ENCODE data around the gene TAGLN2. TPM values are rescaled to one million over a fixed set of nuclear protein-coding genes. Genes with fewer than 3 reads are reported as not detected.
A peak's percentile ranks its signal among the peaks of the same experiment; 100 is the strongest.

TAGLN2 gene
- total RNA-seq, 1 donor from 2014 or later, result 442 TPM

GRCh38 chr1:159929155-159930051 is 4.1 kb upstream of the TAGLN2 start:
- H3K4me3 Mint-ChIP-seq, result no peak overlapping the region
- H3K36me3 Mint-ChIP-seq (ENCODE audit: low read depth), result no peaks in the 10 kb centered on the region
- no peaks in the 10 kb centered on the region for H3K9me3 Mint-ChIP-seq
- DNase-seq (ENCODE audit: low spot score), result no peak
- H3K27me3 Mint-ChIP-seq (ENCODE audit: insufficient read depth), result no peaks in the 10 kb centered on the region
- H3K27ac Mint-ChIP-seq, result no peak overlapping the region
- intact Hi-C loops (cut with micrococcal nuclease), result loop anchor here (10.0 kb wide), 2 partner anchors 445 to 1115 kb away; partner anchors contain the start of gene USF1
- peaks cover 19% of the 10 kb centered on the region for H3K4me1 Mint-ChIP-seq (ENCODE audit: low read depth)

GRCh38 chr1:159928491-159929050 is 3.3 kb upstream of the TAGLN2 start:
- DNase-seq (ENCODE audit: low spot score), result no peak
- Mint-ChIP-seq H3K4me1 (ENCODE audit: low read depth) (peaks cover 25% of the 10 kb centered on the region), H3K9me3 (no peaks in the 10 kb centered on the region), H3K4me3 (no peak overlapping the region), H3K27me3 (ENCODE audit: insufficient read depth) (peaks cover 1% of the 10 kb centered on the region), H3K36me3 (ENCODE audit: low read depth) (peaks cover 5% of the 10 kb centered on the region), H3K27ac (no peak overlapping the region)
- intact Hi-C loops (cut with micrococcal nuclease), result loop anchor here (10.0 kb wide), 1 partner anchor 1116 kb away; the partner anchor contains the start of gene USF1

DNA sequence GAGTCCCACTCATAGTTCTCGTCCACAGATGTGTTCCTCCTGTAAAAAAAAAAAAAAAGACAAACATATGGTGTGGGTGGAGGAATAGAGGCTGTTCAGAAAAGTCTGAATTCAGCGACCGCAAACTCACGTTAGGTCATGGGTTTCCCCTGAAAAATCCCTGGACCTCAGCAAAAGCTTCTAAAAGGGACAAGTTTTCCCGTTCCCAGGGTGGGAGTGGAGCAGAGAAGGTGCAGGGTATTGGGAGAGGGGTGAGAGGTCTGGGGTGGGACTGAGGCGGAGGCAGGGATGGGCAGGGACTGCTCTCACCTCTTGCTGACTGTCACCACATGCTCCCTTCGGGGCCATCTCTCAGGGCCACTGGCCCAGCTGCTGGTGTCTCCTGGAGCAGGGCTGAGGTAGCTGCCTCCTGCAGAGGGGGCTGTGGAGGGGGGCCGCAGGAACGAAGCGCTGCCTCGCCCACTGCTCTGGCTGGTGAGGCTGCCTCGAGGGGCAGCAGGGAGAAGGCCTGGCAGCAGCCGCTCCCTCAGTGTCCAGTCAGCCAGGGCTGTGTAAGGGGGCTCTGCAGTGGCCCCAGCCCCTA is 2.6 kb upstream of the TAGLN2 start:
- no peak for DNase-seq (ENCODE audit: low spot score)
- Mint-ChIP-seq H3K36me3 (ENCODE audit: low read depth) (peaks cover 8% of the 10 kb centered on the region), H3K27me3 (ENCODE audit: insufficient read depth) (peaks cover 1% of the 10 kb centered on the region), H3K27ac (no peak overlapping the region), H3K4me3 (no peak overlapping the region), H3K4me1 (ENCODE audit: low read depth) (peaks cover 32% of the 10 kb centered on the region), H3K9me3 (no peaks in the 10 kb centered on the region)
- intact Hi-C loops (cut with micrococcal nuclease), result loop anchor here (10.0 kb wide), 1 partner anchor 1117 kb away; the partner anchor contains the start of gene USF1

DNA sequence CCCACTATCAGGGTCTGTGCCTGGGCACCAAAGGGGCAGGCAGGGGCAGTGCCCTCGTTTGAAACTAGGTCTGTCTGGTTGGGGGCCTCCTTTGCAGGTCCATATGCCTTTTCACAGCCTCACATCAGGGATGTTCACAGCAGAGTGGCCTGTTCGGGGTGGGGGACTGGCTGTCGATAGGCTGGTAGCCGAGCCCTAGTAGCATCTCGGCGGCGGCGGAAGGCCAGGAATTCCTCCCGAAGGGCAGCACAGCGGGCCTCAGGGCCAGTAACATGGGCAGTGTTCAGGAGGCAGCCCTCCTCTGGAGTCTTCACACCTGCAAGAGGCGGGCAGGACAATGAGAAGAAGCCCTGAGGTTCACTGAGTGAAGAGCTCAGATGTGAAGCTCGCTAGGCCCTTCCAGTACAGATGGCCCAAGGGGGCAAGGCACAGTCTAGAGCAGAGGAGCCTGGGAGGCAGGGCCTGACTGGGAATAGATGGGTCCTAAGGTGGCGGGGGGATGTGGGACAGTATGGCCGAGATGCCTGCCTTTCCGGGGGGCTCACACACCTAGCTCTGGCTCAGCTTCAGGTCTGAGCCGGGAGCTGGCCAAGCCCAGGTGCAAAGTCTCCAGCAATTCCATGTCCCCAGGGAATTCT is 2.0 kb upstream of the TAGLN2 start:
- no peak for DNase-seq (ENCODE audit: low spot score)
- peaks cover 10% of the 10 kb centered on the region for H3K36me3 Mint-ChIP-seq (ENCODE audit: low read depth)
- no peak overlapping the region for H3K27ac Mint-ChIP-seq
- peaks cover 36% of the 10 kb centered on the region for H3K4me1 Mint-ChIP-seq (ENCODE audit: low read depth)
- peaks cover 1% of the 10 kb centered on the region for H3K27me3 Mint-ChIP-seq (ENCODE audit: insufficient read depth)
- H3K4me3 Mint-ChIP-seq, result no peak overlapping the region
- H3K9me3 Mint-ChIP-seq, result no peaks in the 10 kb centered on the region
- intact Hi-C loops (cut with micrococcal nuclease), result loop anchor here (10.0 kb wide), 1 partner anchor 1117 kb away; the partner anchor contains the start of gene USF1

- Mint-ChIP-seq H3K36me3 (ENCODE audit: low read depth) (peaks cover 20% of the 10 kb centered on the region), H3K27me3 (ENCODE audit: insufficient read depth) (peaks cover 1% of the 10 kb centered on the region), H3K27ac (peak overlapping the region; percentile 99), H3K9me3 (no peaks in the 10 kb centered on the region), H3K4me3 (peak overlapping the region; percentile 94), H3K4me1 (ENCODE audit: low read depth) (peaks cover 52% of the 10 kb centered on the region)
- intact Hi-C loops (cut with micrococcal nuclease), result loop anchor here (1.0 to 10.0 kb wide), 6 partner anchors 11 to 1119 kb away; partner anchors contain the start of genes DCAF8, DUSP23, IGSF8 and PIGM
- DNase-seq (ENCODE audit: low spot score), result no peak
These were observed 392 bp upstream of the TAGLN2 start for GRCh38 chr1:159925719-159926078.

GRCh38 chr1:159924025-159924790 is 1.1 kb downstream of the TAGLN2 start:
- H3K27me3 Mint-ChIP-seq (ENCODE audit: insufficient read depth), result peaks cover 1% of the 10 kb centered on the region
- intact Hi-C loops (cut with micrococcal nuclease), result loop anchor here (5.0 to 10.0 kb wide), 2 partner anchors 912 to 1121 kb away; partner anchors contain the start of gene USF1

GRCh38 chr1:159923203-159924024 is 1.9 kb downstream of the TAGLN2 start:
- H3K4me3 Mint-ChIP-seq, result peak overlapping the region; percentile 94
- H3K9me3 Mint-ChIP-seq, result no peaks in the 10 kb centered on the region
- intact Hi-C loops (cut with micrococcal nuclease), result loop anchor here (1.0 to 10.0 kb wide), 4 partner anchors 97 to 1121 kb away; partner anchors contain the start of genes SLAMF8 and USF1
- peaks cover 1% of the 10 kb centered on the region for H3K27me3 Mint-ChIP-seq (ENCODE audit: insufficient read depth)
- H3K36me3 Mint-ChIP-seq (ENCODE audit: low read depth), result peaks cover 38% of the 10 kb centered on the region
- H3K4me1 Mint-ChIP-seq (ENCODE audit: low read depth), result peaks cover 58% of the 10 kb centered on the region
- peak; percentile 88 for DNase-seq (ENCODE audit: low spot score)
- peak overlapping the region; percentile 99 for H3K27ac Mint-ChIP-seq

More at GRCh38 chr1:159924025-159924790, 1.1 kb downstream of the TAGLN2 start:
- peak overlapping the region; percentile 94 for H3K4me3 Mint-ChIP-seq
- H3K27ac Mint-ChIP-seq, result peak overlapping the region; percentile 99
- peaks cover 32% of the 10 kb centered on the region for H3K36me3 Mint-ChIP-seq (ENCODE audit: low read depth)
- H3K4me1 Mint-ChIP-seq (ENCODE audit: low read depth), result peaks cover 57% of the 10 kb centered on the region
- DNase-seq (ENCODE audit: low spot score), result peak; percentile 60
- H3K9me3 Mint-ChIP-seq, result no peaks in the 10 kb centered on the region

DNA sequence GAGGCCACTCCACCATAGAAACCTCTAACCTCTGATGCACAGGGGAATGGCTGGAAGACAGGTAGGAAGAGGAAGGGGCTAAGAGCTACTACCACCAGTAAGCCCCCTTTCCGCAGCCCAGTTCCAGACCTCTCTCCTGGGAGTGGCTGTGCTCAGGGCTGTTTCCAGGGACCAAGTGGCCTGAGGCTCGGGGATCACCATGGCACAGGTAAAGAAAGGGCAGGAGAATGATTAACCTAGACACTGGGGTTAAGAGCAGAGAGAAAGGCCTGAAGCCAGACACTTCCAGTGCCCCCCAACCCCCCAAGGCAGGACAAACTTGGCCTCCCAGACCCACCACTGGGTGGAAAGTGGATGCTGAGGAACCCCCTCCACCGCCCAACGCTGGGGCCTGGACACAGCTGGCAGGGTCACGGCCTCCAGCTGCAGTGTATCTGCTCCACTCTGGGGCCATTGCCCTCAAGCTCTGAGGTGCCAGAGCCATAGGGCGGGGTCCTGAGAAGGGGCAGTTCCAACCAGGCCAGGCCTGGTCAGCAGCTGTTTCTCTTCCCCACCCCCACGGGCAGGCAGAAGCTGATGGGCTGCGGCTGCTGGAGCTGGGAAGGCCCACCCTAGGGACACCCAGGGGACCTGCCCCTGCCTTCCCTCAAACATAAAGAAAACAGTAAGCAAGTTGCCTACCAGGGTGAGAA is 2.6 kb downstream of the TAGLN2 start:
- peaks cover 46% of the 10 kb centered on the region for H3K36me3 Mint-ChIP-seq (ENCODE audit: low read depth)

DNA sequence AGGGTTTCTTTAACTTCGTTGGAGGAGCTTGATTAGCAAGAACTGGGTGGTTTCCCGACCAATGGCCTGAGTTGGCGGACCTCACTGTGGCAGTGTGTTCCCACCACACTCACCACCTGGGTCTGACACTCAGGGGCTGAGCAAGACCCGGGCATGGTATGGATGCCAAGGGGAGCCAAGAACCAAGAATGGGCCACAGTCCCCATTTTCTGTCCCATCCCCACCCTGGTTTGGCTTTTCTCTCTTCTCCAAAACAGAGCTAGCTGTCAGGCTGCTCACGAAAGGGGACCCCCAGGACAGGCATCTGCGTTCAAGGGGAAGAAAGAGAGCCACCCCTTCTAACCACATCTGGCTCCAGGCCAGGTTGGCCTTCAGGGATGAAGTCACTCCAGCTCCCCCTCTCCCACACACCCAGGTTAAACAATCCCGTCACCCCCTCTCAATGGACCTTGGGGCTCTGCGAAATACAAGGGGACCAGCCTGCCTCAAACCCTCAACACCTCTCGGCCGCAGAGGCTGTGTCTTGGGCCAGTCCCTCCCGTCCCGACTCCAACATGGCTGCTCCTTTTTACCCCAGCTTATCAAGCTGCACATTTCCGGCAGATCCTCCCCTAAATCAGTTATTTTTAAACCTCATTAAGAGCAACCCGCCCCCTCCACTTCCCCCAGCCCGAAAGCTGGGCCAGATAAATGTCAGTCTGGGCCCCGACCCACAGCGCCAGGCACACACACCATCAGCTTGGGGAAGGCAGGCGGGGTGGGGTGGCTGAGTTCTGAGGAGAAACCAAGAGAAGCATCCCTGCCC is 3.4 kb downstream of the TAGLN2 start:
- H3K4me3 Mint-ChIP-seq, result peak overlapping the region; percentile 94
- H3K27me3 Mint-ChIP-seq (ENCODE audit: insufficient read depth), result peaks cover 1% of the 10 kb centered on the region
- no peaks in the 10 kb centered on the region for H3K9me3 Mint-ChIP-seq
- peaks cover 50% of the 10 kb centered on the region for H3K36me3 Mint-ChIP-seq (ENCODE audit: low read depth)
- intact Hi-C loops (cut with micrococcal nuclease), result loop anchor here (5.0 to 10.0 kb wide), 2 partner anchors 910 to 1123 kb away; partner anchors contain the start of gene USF1
- peak overlapping the region; percentile 99 for H3K27ac Mint-ChIP-seq
- H3K4me1 Mint-ChIP-seq (ENCODE audit: low read depth), result peaks cover 70% of the 10 kb centered on the region
- peak; percentile 19 for DNase-seq (ENCODE audit: low spot score)

More for the DNA sequence above, 2.6 kb downstream of the TAGLN2 start:
- no peaks in the 10 kb centered on the region for H3K9me3 Mint-ChIP-seq
- H3K27ac Mint-ChIP-seq, result peak overlapping the region; percentile 99
- H3K27me3 Mint-ChIP-seq (ENCODE audit: insufficient read depth), result peaks cover 1% of the 10 kb centered on the region
- peaks cover 66% of the 10 kb centered on the region for H3K4me1 Mint-ChIP-seq (ENCODE audit: low read depth)
- peak; percentile 27 for DNase-seq (ENCODE audit: low spot score)
- intact Hi-C loops (cut with micrococcal nuclease), result loop anchor here (1.0 to 10.0 kb wide), 4 partner anchors 96 to 1122 kb away; partner anchors contain the start of genes SLAMF8 and USF1
- peak overlapping the region; percentile 94 for H3K4me3 Mint-ChIP-seq

GRCh38 chr1:159921251-159921650 is 4.1 kb downstream of the TAGLN2 start:
- intact Hi-C loops (cut with micrococcal nuclease), result loop anchor here (5.0 to 10.0 kb wide), 2 partner anchors 909 to 1124 kb away; partner anchors contain the start of gene USF1
- peak overlapping the region; percentile 99 for H3K27ac Mint-ChIP-seq
- peaks cover 55% of the 10 kb centered on the region for H3K36me3 Mint-ChIP-seq (ENCODE audit: low read depth)
- H3K4me3 Mint-ChIP-seq, result peak overlapping the region; percentile 94
- H3K4me1 Mint-ChIP-seq (ENCODE audit: low read depth), result peaks cover 63% of the 10 kb centered on the region
- H3K27me3 Mint-ChIP-seq (ENCODE audit: insufficient read depth), result peaks cover 1% of the 10 kb centered on the region
- H3K9me3 Mint-ChIP-seq, result no peaks in the 10 kb centered on the region
- peak; percentile 27 for DNase-seq (ENCODE audit: low spot score)

Data from activated T-helper 1 cell treated with anti-CD3 and anti-CD28 coated beads, Interleukin-12 subunit alpha, Interleukin-12 subunit beta, Interleukin-2, Interleukin-4 antibody, amounts not matched to agents 30 ng/mL and 10 ng/mL and 1 ng/mL, durations not matched to agents 14 hours and 24 hours and 36 hours (primary cell).